Neural cell (in vitro differentiated cells): ENCODE results near the gene GMIP. TPM values are rescaled to one million over a fixed set of nuclear protein-coding genes. Genes with fewer than 3 reads are reported as not detected.
"Not testable (repeated sequence)": the region's sequence is repeated elsewhere in the genome, so short reads cannot be mapped to it uniquely, and the experiment has no call there.

Source experiments
- H2AFZ ChIP-seq: fragments of 200-600, 300-800 bp; sonication (generic), shearing (Covaris generic); 2 replicates; pipeline ENCODE4 v1.6.0; 2014; ENCODE audit warnings: low read depth, mild to moderate bottlenecking, antibody characterized with exemption, low read length, moderate library complexity
- H3F3A ChIP-seq: fragments of 200-600 bp; shearing (Covaris generic); 2 replicates; pipeline ENCODE4 v1.6.1; 2016; ENCODE audit warnings: mild to moderate bottlenecking, moderate library complexity, mixed read lengths, antibody characterized with exemption, low read length; ENCODE audit not compliant: insufficient read depth, poor library complexity, severe bottlenecking
- H3K27ac ChIP-seq: fragments of 200-600, 300-800 bp; sonication (generic), shearing (Covaris generic); 2 replicates; pipeline ENCODE4 v1.5.1; 2014; ENCODE audit warnings: mild to moderate bottlenecking, low read length, moderate library complexity
- H3K27me3 ChIP-seq: fragments of 300-800, 200-600 bp; sonication (generic), shearing (Covaris generic); 2 replicates; pipeline ENCODE4 v1.6.0; 2014; ENCODE audit warnings: mild to moderate bottlenecking, low read depth, low read length, moderate library complexity; ENCODE audit not compliant: insufficient read depth
- H3K36me3 ChIP-seq: fragments of 300-800, 200-600 bp; sonication (generic), shearing (Covaris generic); 2 replicates; pipeline ENCODE4 v1.5.1; 2014; ENCODE audit warnings: mild to moderate bottlenecking, antibody characterized with exemption, low read length, moderate library complexity; ENCODE audit not compliant: insufficient read depth
- H3K4me2 ChIP-seq: fragments of 300-800, 200-600 bp; sonication (generic), shearing (Covaris generic); 2 replicates; pipeline ENCODE4 v1.6.0; 2014; ENCODE audit warnings: mild to moderate bottlenecking, low read length
- H3K4me3 ChIP-seq: fragments of 300-800, 200-600 bp; sonication (generic), shearing (Covaris generic); 2 replicates; pipeline ENCODE4 v1.5.1; 2014; ENCODE audit warnings: mild to moderate bottlenecking, low read length, moderate library complexity
- H3K79me2 ChIP-seq: fragments of 200-600 bp; shearing (Covaris generic); replicated peaks from 2 replicates; pipeline ENCODE4 v1.6.0; 2014; ENCODE audit warnings: mild to moderate bottlenecking, low read length, moderate library complexity; ENCODE audit not compliant: insufficient read depth
- H3K9ac ChIP-seq: fragments of 300-800, 200-600 bp; sonication (generic), shearing (Covaris generic); 2 replicates; pipeline ENCODE4 v1.6.1; 2016; ENCODE audit warnings: mild to moderate bottlenecking, low read length, mixed read lengths
- H3K9me2 ChIP-seq: fragments of 200-600 bp; shearing (Covaris generic); 2 replicates; pipeline ENCODE4 v1.6.1; 2016; ENCODE audit warnings: mild to moderate bottlenecking, low read length, mixed read lengths; ENCODE audit not compliant: insufficient read depth
- H3K9me3 ChIP-seq: fragments of 200-600, 300-800 bp; sonication (generic), shearing (Covaris generic); 2 replicates; pipeline ENCODE4 v1.6.1; 2016; ENCODE audit warnings: mild to moderate bottlenecking, mixed run types, low read length, moderate library complexity, mixed read lengths
- H4K20me1 ChIP-seq: fragments of 200-600 bp; shearing (Covaris generic); 2 replicates; pipeline ENCODE4 v1.6.1; 2016; ENCODE audit warnings: mild to moderate bottlenecking, mixed run types; ENCODE audit not compliant: insufficient read depth
- CTCF ChIP-seq: fragments of 450-650 bp; IDR thresholded peaks from 2 replicates; pipeline ENCODE4 v1.5.1; 2014; ENCODE audit warnings: antibody characterized with exemption, mild to moderate bottlenecking, moderate library complexity; ENCODE audit not compliant: poor library complexity, severe bottlenecking
- EP300 ChIP-seq: fragments of 450-650 bp; conservative IDR thresholded peaks from 2 replicates; pipeline ENCODE4 v1.6.1; 2014; ENCODE audit warnings: antibody characterized with exemption, mild to moderate bottlenecking, moderate library complexity; ENCODE audit not compliant: poor library complexity, severe bottlenecking
- EZH2 ChIP-seq: fragments of 200-600, 300-800 bp; shearing (Covaris generic), sonication (generic); IDR thresholded peaks from 2 replicates; pipeline ENCODE4 v1.6.1; 2014; ENCODE audit warnings: antibody characterized with exemption, low read length, borderline replicate concordance, mild to moderate bottlenecking; ENCODE audit not compliant: insufficient read depth, poor library complexity, severe bottlenecking
- MXI1 ChIP-seq: fragments of 450-650 bp; conservative IDR thresholded peaks from 2 replicates; pipeline ENCODE4 v1.6.1; 2014; ENCODE audit warnings: antibody characterized with exemption, mild to moderate bottlenecking; ENCODE audit not compliant: poor library complexity, severe bottlenecking
- POLR2AphosphoS5 ChIP-seq: IDR thresholded peaks from 2 replicates; pipeline ENCODE4 v1.6.1; 2012
- RAD21 ChIP-seq: fragments of 450-650 bp; conservative IDR thresholded peaks from 2 replicates; pipeline ENCODE4 v1.6.1; 2014; ENCODE audit warnings: antibody characterized with exemption, mild to moderate bottlenecking, moderate library complexity
- REST ChIP-seq: IDR thresholded peaks from 2 replicates; pipeline ENCODE4 v1.6.1; 2012; ENCODE audit warnings: borderline replicate concordance
- SMC3 ChIP-seq: fragments of 450-650 bp; conservative IDR thresholded peaks from 2 replicates; pipeline ENCODE4 v1.6.1; 2014; ENCODE audit warnings: antibody characterized with exemption, mild to moderate bottlenecking, moderate library complexity; ENCODE audit not compliant: poor library complexity
- TAF1 ChIP-seq: IDR thresholded peaks from 2 replicates; pipeline ENCODE4 v1.6.1; 2012; ENCODE audit warnings: low read depth
- polyA plus RNA-seq: library from polyadenylated mRNA; depleted of rRNA; stranded (reverse); fragments of >200 nt; gene quantifications from 2 replicates; pipeline ENCODE4 v1.2.3, GENCODE V29; 2014

Gene GMIP
- polyA plus RNA-seq, 1 donor from 2014 or later = 18.4 TPM

- Histone ChIP-seq H3K9me2 (no peaks in the 10 kb centered on the region), H3K79me2 (no peaks in the 10 kb centered on the region), H3K4me2 (no peak overlapping the region), H4K20me1 (no peaks in the 10 kb centered on the region), H3K4me3 (no peak overlapping the region), H3K9ac (no peak overlapping the region), H3K27ac (no peak overlapping the region), H3K27me3 (no peaks in the 10 kb centered on the region), H3F3A (no peaks in the 10 kb centered on the region), H2AFZ (no peak overlapping the region), H3K9me3 (no peaks in the 10 kb centered on the region), H3K36me3 (no peaks in the 10 kb centered on the region)
- TF ChIP-seq MXI1 (no peak), REST (no peak), CTCF (no peak), POLR2AphosphoS5 (no peak), RAD21 (no peak), SMC3 (no peak), EP300 (no peak), EZH2 (no peak), TAF1 (no peak)
Measured at GRCh38 chr19:19602136-19602712, 41.2 kb downstream of the GMIP start.

- Histone ChIP-seq H3K27ac (no peak overlapping the region), H4K20me1 (no peaks in the 10 kb centered on the region), H3K9me2 (no peaks in the 10 kb centered on the region), H3K27me3 (no peaks in the 10 kb centered on the region), H3F3A (no peaks in the 10 kb centered on the region), H3K9ac (no peak overlapping the region), H3K36me3 (no peaks in the 10 kb centered on the region), H3K4me2 (no peak overlapping the region), H3K9me3 (no peaks in the 10 kb centered on the region), H3K4me3 (no peak overlapping the region), H3K79me2 (no peaks in the 10 kb centered on the region), H2AFZ (no peak overlapping the region)
- no peak for TF ChIP-seq RAD21
- TF ChIP-seq REST = no peak
- TF ChIP-seq TAF1 = no peak
- TF ChIP-seq MXI1 = no peak
Measured at GRCh38 chr19:19600793-19601330, 42.6 kb downstream of the GMIP start.

- not testable (repeated sequence) for H3F3A ChIP-seq, H3K9me3 ChIP-seq, H3K4me2 ChIP-seq, H3K36me3 ChIP-seq, H3K27ac ChIP-seq, H3K27me3 ChIP-seq, H2AFZ ChIP-seq, H3K4me3 ChIP-seq, H4K20me1 ChIP-seq, H3K79me2 ChIP-seq, H3K9me2 ChIP-seq, H3K9ac ChIP-seq
Measured at GRCh38 chr19:19598728-19599451, 44.6 kb downstream of the GMIP start.
